HepG2 (cell line): ENCODE data around the gene CEP83. TPM values are rescaled to one million over a fixed set of nuclear protein-coding genes. Genes with fewer than 3 reads are reported as not detected.

Experiments used
- ATAC-seq: fragments of 200-7000 bp; cut with Tn5 transposase; 3 replicates; pipeline ENCODE4 v1.9.1; 2020; ENCODE audit warnings: mild to moderate bottlenecking, moderate library complexity
- BruUV-seq: library from RNA; stranded (reverse); fragments of 400-500 nt; replicated peaks from 2 replicates; lab custom pipeline; 2021; lab: Mats Ljungman, UMichigan
- CTCF ChIA-PET: fragments of 300-600 bp; formaldehyde crosslinking; extraction: SDS; loops from one replicate; lab custom pipeline; 2021; ENCODE audit warnings: low total read pairs, inconsistent platforms, low intra/inter-chr PET ratio; lab: Yijun Ruan, JAX
- POLR2A ChIA-PET: fragments of 350-600 bp; sonication (Branson Sonifier 250); formaldehyde crosslinking; loops from one replicate; lab custom pipeline; 2020; ENCODE audit warnings: antibody characterized with exemption, inconsistent platforms; lab: Yijun Ruan, JAX
- DNase-seq: peaks from one replicate; pipeline ENCODE4 v3.0.0-alpha.2; 2015; ENCODE audit warnings: low spot score
- FAIRE-seq: peaks from 3 replicates; lab custom pipeline; 2011; peaks lifted over from hg19 to GRCh38; lab: Jason Lieb, UNC
- H2AFZ ChIP-seq: one replicate; pipeline ENCODE4 v1.6.1; 2011; ENCODE audit warnings: low read length, inconsistent platforms
- H3K27ac ChIP-seq: fragments of 300-600 bp; 3 replicates; pipeline ENCODE4 v1.8.0; 2011; ENCODE audit warnings: mixed run types, mild to moderate bottlenecking, mixed read lengths, low read length, inconsistent platforms; ENCODE audit not compliant: insufficient read depth; ENCODE audit errors: extremely low read length
- H3K27me3 ChIP-seq, 2 experiments: fragments of 200-600 bp in 1 of 2; 2 replicates in 1 of 2; 3 replicates in 1 of 2; pipeline versions ENCODE4 v1.6.0 to v1.8.0; 2011; ENCODE audit warnings: low read length in 2 of 2, mild to moderate bottlenecking in 2 of 2, moderate library complexity in 2 of 2, inconsistent platforms in 1 of 2; ENCODE audit not compliant: insufficient read depth in 2 of 2, control insufficient read depth in 1 of 2
- H3K36me3 ChIP-seq, 2 experiments: fragments of 200-600 bp in 1 of 2; replicated peaks in 1 of 2; 2 replicates in 1 of 2; 3 replicates in 1 of 2; pipeline versions ENCODE4 v1.5.1 to v1.8.0; 2011; ENCODE audit warnings: low read length in 2 of 2, inconsistent platforms in 1 of 2; ENCODE audit not compliant: insufficient read depth in 2 of 2, control insufficient read depth in 1 of 2
- H3K4me1 ChIP-seq: 2 replicates; pipeline ENCODE4 v1.5.1; 2012; ENCODE audit warnings: low read length, inconsistent platforms; ENCODE audit not compliant: insufficient read depth
- H3K4me2 ChIP-seq: 2 replicates; pipeline ENCODE4 v1.6.0; 2011; ENCODE audit warnings: low read depth, low read length, inconsistent platforms
- H3K4me3 ChIP-seq, 3 experiments: fragments of 200-600 bp in 1 of 3; sonication (generic), shearing (Covaris generic) in 1 of 3; replicated peaks in 1 of 3; 2 replicates each; pipeline ENCODE4 v1.5.1; 2011 to 2016; ENCODE audit warnings: low read length in 3 of 3, inconsistent platforms in 2 of 3, low read depth in 2 of 3, mild to moderate bottlenecking in 2 of 3, control low read depth in 1 of 3, mixed read lengths in 1 of 3; ENCODE audit not compliant: insufficient read depth in 1 of 3
- H3K79me2 ChIP-seq: one replicate; pipeline ENCODE4 v1.6.1; 2011; ENCODE audit warnings: low read length, inconsistent platforms; ENCODE audit not compliant: insufficient read depth
- H3K9ac ChIP-seq: 2 replicates; pipeline ENCODE4 v1.6.0; 2011; ENCODE audit warnings: mild to moderate bottlenecking, low read depth, low read length, inconsistent platforms; ENCODE audit not compliant: insufficient read depth
- H3K9me3 ChIP-seq: 2 replicates; pipeline ENCODE4 v1.5.1; 2012; ENCODE audit warnings: mild to moderate bottlenecking, low read length
- H4K20me1 ChIP-seq: 2 replicates; pipeline ENCODE4 v1.6.0; 2011; ENCODE audit warnings: inconsistent platforms, mild to moderate bottlenecking, low read length, moderate library complexity; ENCODE audit not compliant: insufficient read depth
- ARID3A ChIP-seq: IDR thresholded peaks from 2 replicates; pipeline ENCODE4 v1.6.1; 2012; ENCODE audit warnings: low read depth, low read length, improper control_type of control experiment
- ARID5B ChIP-seq: IDR thresholded peaks from 2 replicates; pipeline ENCODE4 v1.4.0; 2020; ENCODE audit warnings: mild to moderate bottlenecking, missing genetic modification reagents
- EHMT2 ChIP-seq: fragments of 200-600 bp; sonication (generic); IDR thresholded peaks from 2 replicates; pipeline ENCODE4 v1.7.0; 2017; ENCODE audit warnings: antibody characterized with exemption, low read depth, low read length, borderline replicate concordance
- GABPA ChIP-seq, 2 experiments: IDR thresholded peaks; 2 replicates each; pipeline ENCODE4 v1.6.1; 2011 to 2016; ENCODE audit warnings: low read depth in 2 of 2, low read length in 1 of 2, missing biosample characterization in 1 of 2, missing genetic modification characterization in 1 of 2
- MLLT10 ChIP-seq: sonication (generic); formaldehyde crosslinking; IDR thresholded peaks from 2 replicates; pipeline ENCODE4 v1.4.0; 2020; ENCODE audit warnings: missing genetic modification reagents
- RARA ChIP-seq: IDR thresholded peaks from 2 replicates; pipeline ENCODE4 v1.6.1; 2016; ENCODE audit warnings: missing genetic modification reagents, missing compliant biosample characterization
- REXO4 ChIP-seq: sonication (generic); formaldehyde crosslinking; IDR thresholded peaks from 2 replicates; pipeline ENCODE4 v1.8.0; 2022; ENCODE audit warnings: missing genetic modification reagents, mild to moderate bottlenecking, borderline replicate concordance
- TBL1XR1 ChIP-seq: fragments of 150-350 bp; IDR thresholded peaks from 2 replicates; pipeline ENCODE4 v1.6.1; 2014; ENCODE audit warnings: borderline replicate concordance, low read length; ENCODE audit not compliant: partially characterized antibody
- ZNF253 ChIP-seq: sonication (generic); formaldehyde crosslinking; IDR thresholded peaks from 2 replicates; pipeline ENCODE4 v1.8.0; 2022; ENCODE audit warnings: mild to moderate bottlenecking, missing genetic modification reagents, borderline replicate concordance
- WGBS: methylation state at CpG from one replicate; pipeline ENCODE4 v1.1.6; 2017; ENCODE audit warnings: low lambda C conversion rate; 5-methylcytosine and 5-hydroxymethylcytosine counted together
- in situ Hi-C: cut with HindIII; loops from 2 replicates; pipeline ENCODE4 v1.10.0; 2017; ENCODE audit warnings: low pct_unique_long_range_greater_than_20kb; ENCODE audit not compliant: extremely low pct_ligation_motif_present
- intact Hi-C: fragments of 100-400 bp; cut with micrococcal nuclease; formaldehyde crosslinking; loops from one replicate; pipeline ENCODE4 v1.10.0; 2022; ENCODE audit not compliant: unreplicated experiment
- polyA plus RNA-seq, 8 experiments: library from polyadenylated mRNA; depleted of rRNA in 3 of 8; stranded (reverse) in 7 of 8; unstranded in 1 of 8; fragments of >200 nt; fragmentation: Illumina TruSeq in 4 of 8; extraction: Trizol in 4 of 8; gene quantifications; 2 replicates each; pipeline versions ENCODE4 v1.2.1 to v1.2.3, GENCODE V29; 2011 to 2016; ENCODE audit warnings: low read depth in 4 of 8, missing spikeins in 1 of 8, mixed read lengths in 1 of 8; ENCODE audit not compliant: insufficient read depth in 1 of 8
- total RNA-seq, 5 experiments: library from RNA; depleted of rRNA; stranded (reverse); fragments of >200 nt; fragmentation: Illumina TruSeq; extraction: Trizol; gene quantifications; 2 replicates each; pipeline ENCODE4 v1.2.3, GENCODE V29; 2016; ENCODE audit warnings: low read depth in 1 of 5

The CEP83 gene
- total and polyA plus RNA-seq, 2 of the 13 experiments (the other 11 are each of a cell fraction or from before 2014, with no cell fraction given) = 6.2 to 19.2 TPM

- Histone ChIP-seq H3K27me3 (no peaks in the 10 kb centered on the region), H3K79me2 (no peaks in the 10 kb centered on the region), H3K4me1 (peaks cover 6% of the 10 kb centered on the region; the same call in 1 of the 2 replicates), H2AFZ (no peak overlapping the region), H3K4me2 (no peak overlapping the region), H3K4me3 (no peak overlapping the region), H4K20me1 (no peaks in the 10 kb centered on the region), H3K9me3 (no peaks in the 10 kb centered on the region), H3K27ac (no peak overlapping the region), H3K9ac (no peak overlapping the region), H3K36me3 (no peaks in the 10 kb centered on the region)
- WGBS = 4% methylated on average over 1 of the region's 1 CpG
- intact Hi-C loops (no loop called here), in situ Hi-C loops (no loop called here)
- TF ChIP-seq GABPA (IDR thresholded peaks at IDR 0.05; ENCODE audit: low read depth, low read length) = no peak
- TF ChIP-seq GABPA (CRISPR knock-in tag; IDR thresholded peaks at IDR 0.05; ENCODE audit: low read depth) = no peak
- TF ChIP-seq ARID5B (CRISPR knock-in tag) = no peak
- no peak for TF ChIP-seq REXO4 (CRISPR knock-in tag)
- TF ChIP-seq EHMT2 = no peak
- no peak for TF ChIP-seq MLLT10
- no peak for TF ChIP-seq ARID3A
- no peak for TF ChIP-seq ZNF253 (CRISPR knock-in tag)
- no peak for TF ChIP-seq RARA (CRISPR knock-in tag)
- TF ChIP-seq TBL1XR1 = no peak
- FAIRE-seq (no peak), ATAC-seq (no peak), DNase-seq (no peak)
- CTCF ChIA-PET = no interaction called here
- POLR2A ChIA-PET = no interaction called here
- no TSS peak for BruUV-seq
Observed at GRCh38 chr12:94504386-94504785, 44.7 kb upstream of the CEP83 start.
